ENCODE measurements around the gene MBD6.

MBD6 gene

GRCh38 chr12:57545809-57546437, 23.3 kb downstream of the MBD6 start:
- TF ChIP-seq, protein P1, sequence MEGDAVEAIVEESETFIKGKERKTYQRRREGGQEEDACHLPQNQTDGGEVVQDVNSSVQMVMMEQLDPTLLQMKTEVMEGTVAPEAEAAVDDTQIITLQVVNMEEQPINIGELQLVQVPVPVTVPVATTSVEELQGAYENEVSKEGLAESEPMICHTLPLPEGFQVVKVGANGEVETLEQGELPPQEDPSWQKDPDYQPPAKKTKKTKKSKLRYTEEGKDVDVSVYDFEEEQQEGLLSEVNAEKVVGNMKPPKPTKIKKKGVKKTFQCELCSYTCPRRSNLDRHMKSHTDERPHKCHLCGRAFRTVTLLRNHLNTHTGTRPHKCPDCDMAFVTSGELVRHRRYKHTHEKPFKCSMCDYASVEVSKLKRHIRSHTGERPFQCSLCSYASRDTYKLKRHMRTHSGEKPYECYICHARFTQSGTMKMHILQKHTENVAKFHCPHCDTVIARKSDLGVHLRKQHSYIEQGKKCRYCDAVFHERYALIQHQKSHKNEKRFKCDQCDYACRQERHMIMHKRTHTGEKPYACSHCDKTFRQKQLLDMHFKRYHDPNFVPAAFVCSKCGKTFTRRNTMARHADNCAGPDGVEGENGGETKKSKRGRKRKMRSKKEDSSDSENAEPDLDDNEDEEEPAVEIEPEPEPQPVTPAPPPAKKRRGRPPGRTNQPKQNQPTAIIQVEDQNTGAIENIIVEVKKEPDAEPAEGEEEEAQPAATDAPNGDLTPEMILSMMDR (IDR thresholded peaks at IDR 0.05) = no peak

GRCh38 chr12:57546438-57547287, 24.0 kb downstream of the MBD6 start, which contains the start of gene DCTN2:
DCTN2 (minus strand) TSS chr12:57547192; CDS start chr12:57547063, 129 bp downstream.
- TF ChIP-seq, protein P1 (IDR thresholded peaks at IDR 0.05) = no peak; the same call in 1 of the 2 replicates

GRCh38 chr12:57547288-57548012, 24.8 kb downstream of the MBD6 start:
- TF ChIP-seq, protein P1 (IDR thresholded peaks at IDR 0.05) = no peak

DNA sequence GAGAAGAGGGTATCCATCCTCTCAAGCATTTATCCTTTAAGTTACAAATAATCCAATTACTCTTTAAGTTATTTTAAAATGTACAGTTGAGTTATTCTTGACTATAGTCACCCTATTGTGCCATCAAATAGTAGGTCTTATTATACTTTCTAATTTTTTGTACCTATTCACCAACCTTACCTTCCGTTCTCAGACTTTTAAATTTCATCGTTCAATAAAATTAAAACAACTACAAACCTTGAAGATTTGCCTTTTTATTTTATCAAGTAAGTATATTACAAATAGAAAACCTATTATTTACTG, 25.3 kb downstream of the MBD6 start:
- TF ChIP-seq, protein P1 (IDR thresholded peaks at IDR 0.05) = no peak

DNA sequence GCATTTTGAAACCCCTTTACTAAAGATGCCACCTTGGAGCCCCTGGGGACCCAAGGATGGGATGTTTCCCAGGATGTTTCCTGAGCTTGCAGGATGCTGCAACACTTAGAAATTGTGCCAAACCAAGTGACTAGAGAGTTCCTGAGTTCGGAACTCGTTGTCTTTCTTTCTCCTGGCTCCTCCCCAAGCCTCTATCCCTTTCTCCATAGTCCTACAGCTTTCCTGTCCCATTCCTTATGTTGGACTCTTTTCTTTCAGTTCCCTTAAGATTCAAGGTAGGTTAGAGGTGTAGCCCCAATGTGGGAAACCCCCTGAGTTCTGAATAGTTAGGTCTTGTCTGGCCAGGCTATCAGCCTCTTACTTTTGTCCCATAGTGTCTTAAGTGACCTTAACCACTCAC, 25.9 kb downstream of the MBD6 start:
- TF ChIP-seq, protein P1 (IDR thresholded peaks at IDR 0.05) = no peak

DNA sequence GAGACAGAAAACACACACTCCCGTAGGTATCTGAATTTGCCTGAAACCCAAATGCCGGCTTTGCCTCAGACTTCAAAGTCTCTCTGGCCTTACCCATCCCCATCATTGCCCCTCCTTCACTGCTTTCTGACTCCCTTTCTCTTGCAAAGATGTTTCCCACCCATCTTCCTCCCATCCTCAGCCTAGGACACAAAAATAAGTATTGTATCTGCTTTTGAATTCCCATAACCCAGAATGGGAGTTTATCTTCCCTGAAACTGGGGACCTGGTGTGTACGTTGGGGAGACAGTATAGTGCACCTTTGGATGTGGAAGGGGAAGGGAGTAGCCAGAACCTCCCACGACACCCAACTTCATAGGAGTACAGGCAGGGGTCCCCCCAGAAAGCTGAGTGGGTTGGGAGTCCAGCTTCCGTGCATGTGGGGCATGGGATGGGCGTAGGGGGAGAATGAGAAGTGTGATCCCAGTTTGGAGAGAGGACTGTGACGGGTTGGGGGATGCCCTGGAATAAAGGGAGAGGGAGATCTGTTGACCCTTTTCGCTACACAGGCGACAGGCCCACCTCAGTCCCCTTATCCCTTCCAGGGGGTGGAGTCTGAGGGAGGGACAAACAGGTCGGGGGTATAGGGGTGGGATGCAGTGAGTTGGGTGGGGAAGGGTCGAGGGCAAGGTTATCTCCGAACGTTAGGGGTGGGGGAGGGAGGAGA, 26.7 kb downstream of the MBD6 start:
- TF ChIP-seq, protein P1 (IDR thresholded peaks at IDR 0.05) = no peak

Data from LNCAP (cell line).